HG02852 (cell line): ENCODE results near the gene FAM13A.

Source experiments
- ATAC-seq: cut with Tn5 transposase; IDR thresholded peaks from one replicate; pipeline ENCODE4 v1.9.1; 2021; ENCODE audit warnings: mild to moderate bottlenecking, moderate library complexity; ENCODE audit not compliant: unreplicated experiment

Gene FAM13A

DNA sequence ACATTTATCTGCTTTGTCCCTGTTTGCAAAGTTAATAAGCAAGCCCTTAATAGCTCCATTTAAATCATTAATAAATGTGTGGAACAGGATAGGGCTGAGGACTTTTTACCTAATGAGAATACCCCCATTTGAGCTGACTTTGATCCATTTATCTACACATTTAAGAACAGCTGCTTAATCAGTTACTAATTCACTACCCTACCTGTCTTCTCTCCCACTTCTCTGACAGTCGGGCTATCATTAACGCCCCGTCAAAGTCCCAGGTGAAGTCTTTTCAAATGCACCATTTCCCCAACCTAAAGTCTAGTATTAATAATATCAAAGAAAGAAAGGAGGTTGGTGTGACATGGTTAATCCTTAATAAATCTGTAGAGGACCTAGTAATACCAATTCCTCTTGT is 302.2 kb downstream of the FAM13A start:
- no peak for ATAC-seq

GRCh38 chr4:88753658-88754571 is 303.1 kb downstream of the FAM13A start:
- ATAC-seq: no peak

DNA sequence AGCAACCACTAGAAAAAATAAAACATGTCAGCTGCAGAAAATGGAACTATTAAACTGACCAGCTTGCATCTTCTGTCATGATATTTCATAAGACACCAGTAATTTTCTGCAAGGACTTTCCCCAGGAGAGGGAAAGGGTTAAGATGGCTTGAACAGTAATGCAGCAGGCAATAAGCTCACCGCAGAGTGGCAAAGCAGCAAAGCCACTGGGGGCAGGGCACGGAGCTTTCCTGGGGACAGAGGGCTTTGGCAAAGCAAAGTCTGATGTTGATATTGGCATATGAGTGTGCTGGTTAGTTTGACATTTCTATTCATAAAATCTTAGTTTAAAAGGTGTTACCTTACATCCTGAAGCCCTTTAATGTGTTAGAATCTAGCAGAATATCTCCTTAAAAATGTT is 304.2 kb downstream of the FAM13A start:
- no peak for ATAC-seq

- no peak for ATAC-seq
Measured at GRCh38 chr4:88752076-88752463, 304.9 kb downstream of the FAM13A start.

- ATAC-seq: no peak
Measured at GRCh38 chr4:88751258-88752075, 305.5 kb downstream of the FAM13A start.

GRCh38 chr4:88750369-88750768 is 306.6 kb downstream of the FAM13A start:
- ATAC-seq: no peak

GRCh38 chr4:88747351-88747750 is 309.6 kb downstream of the FAM13A start:
- ATAC-seq: no peak

DNA sequence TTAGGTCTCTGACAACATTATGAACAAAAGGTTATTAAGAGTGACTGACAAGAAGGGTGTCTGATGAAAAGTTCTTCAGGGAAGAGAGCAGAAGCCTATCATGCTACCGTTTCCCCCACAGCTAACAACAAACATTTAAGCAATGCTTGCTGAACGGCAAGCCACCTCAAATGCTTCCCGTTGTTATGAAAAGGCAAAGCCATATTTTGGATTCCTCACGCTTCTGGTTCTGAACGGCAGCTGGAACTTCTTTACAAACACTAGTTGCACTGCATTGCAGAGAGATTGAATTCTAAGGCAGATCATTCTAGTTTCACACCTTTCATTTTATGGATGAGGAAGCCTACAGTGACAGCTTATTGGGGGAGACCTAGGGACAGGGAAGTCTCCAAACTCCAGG is 310.8 kb downstream of the FAM13A start:
- no peak for ATAC-seq

DNA sequence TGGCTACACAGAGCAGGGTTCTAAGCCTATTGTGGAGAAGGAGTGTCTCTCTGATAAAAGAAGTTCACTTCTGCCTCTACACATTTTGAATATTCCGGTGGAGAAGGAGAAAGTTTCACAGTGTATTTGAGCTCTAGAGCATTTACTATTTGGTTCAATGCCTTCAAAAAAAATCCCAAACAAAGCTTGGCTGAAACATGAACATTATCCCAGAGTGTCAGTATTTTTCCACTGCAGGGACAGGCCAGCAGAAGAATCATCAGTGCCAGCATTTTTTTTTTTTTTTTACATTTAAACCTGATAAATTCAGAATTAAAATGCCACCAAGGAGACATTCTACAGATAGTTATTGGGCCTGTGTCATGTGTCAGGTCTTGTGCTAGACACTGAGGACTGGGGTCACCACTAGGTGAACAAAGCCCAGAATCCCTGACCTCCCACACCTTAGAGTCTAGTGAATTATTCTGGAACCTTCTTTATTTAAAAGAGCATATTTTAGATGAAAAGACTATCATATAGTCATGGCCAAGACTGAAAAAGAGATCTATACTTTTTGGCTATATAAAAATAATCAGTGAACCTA is 311.3 kb downstream of the FAM13A start:
- ATAC-seq: no peak

- ATAC-seq: no peak
Measured at GRCh38 chr4:88745175-88745574, 311.8 kb downstream of the FAM13A start.

GRCh38 chr4:88744609-88745008 is 312.4 kb downstream of the FAM13A start:
- no peak for ATAC-seq

- ATAC-seq: no peak
Measured at GRCh38 chr4:88743696-88744095, 313.3 kb downstream of the FAM13A start.

- ATAC-seq: no peak
Measured at GRCh38 chr4:88742561-88742960, 314.4 kb downstream of the FAM13A start.

DNA sequence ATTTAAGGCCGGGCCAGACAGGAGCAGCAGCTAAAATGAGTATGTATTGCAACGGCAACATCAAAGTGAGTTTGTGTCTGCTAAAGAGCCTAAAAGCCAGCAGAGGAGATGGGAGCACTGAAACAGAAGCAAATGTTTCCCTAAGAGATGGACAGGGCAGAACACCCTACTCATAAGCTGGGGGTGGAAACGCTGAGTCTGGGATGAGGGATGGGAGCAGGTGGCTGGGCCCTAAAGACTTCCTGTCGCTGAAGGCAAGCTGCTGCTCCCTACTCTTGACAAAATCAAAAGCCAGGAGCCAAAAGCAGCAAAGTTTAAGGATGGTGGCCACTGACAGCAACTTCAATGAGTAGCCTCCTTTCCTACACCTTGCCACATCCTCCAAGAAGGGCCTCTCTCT is 318.8 kb downstream of the FAM13A start:
- no peak for ATAC-seq

- ATAC-seq: peak; percentile 96
Measured at GRCh38 chr4:88737307-88737941, 319.6 kb downstream of the FAM13A start.

GRCh38 chr4:88736264-88736663 is 320.7 kb downstream of the FAM13A start:
- no peak for ATAC-seq

DNA sequence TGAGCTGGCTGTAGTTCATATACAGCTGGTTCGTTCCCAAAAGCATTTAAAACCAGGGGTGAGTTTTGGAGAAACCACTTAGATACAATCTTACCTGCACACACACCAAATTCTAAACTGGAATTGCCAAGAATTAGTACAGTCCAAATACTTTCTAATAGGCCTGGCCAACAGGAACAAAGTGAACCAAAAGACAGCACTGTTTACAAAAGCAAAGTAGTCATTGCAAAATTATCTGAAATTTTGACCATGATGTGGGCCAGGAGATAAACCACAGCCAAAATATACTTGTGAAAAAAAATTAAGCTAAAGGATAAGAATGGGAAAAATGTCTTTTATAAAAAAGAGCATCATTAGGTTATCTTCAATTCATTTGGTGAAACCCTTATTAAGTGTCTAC is 321.4 kb downstream of the FAM13A start:
- ATAC-seq: no peak

GRCh38 chr4:88734403-88734949 is 322.5 kb downstream of the FAM13A start:
- no peak for ATAC-seq

DNA sequence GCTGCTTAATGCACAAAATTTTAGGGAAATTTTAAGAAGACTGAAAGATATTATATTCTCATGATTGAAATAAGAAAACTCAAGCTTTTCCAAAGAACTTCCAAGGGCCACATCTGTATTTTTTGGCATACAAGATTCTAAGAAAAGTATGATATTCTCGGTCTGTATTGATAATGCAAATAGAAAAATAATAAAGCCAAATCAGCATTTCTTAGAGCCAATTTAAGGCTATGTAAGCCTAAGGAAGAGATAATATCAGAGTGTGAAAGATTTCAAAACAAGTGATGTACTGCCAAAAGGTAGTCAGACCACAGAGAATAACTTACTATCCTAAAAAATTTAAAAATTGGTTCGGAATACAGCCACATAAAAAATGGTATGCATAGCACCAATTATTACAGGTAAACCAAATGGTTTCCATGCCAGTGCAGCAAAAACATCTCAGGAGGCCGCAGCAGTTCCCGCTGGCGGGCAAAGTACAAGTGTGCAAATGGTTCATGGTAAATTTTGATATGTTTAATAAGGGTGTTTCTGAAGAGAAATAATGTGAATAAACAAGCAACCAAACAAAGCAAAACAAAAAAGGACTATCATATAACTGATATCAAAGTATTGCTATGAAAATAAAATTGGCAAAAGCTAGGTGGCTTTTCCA is 324.1 kb downstream of the FAM13A start:
- ATAC-seq: no peak

DNA sequence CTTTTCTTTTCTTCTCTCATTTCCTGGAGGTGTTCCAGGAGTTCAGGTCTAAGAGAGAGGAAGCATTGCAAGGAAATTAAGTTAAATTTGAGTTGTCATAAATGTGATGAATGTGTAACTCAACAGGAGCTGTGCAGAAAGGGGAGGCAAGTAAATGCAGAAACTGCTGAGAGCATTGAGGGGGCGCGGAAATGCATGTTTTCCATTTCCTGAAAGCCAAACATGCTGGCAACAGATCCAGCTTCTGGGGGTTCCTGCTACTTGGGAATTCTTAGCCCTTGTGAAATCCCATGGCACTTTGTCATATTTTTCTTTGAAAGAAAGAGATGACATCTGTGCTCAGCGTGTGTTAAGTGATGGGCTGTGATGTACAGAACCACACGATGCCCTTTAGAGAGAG is 325.6 kb downstream of the FAM13A start:
- no peak for ATAC-seq
